C4-2B (cell line): ENCODE measurements around the gene UNC50.

Experiments
- CTCF ChIP-seq: fragments of 450-650 bp; conservative IDR thresholded peaks from 2 replicates; pipeline ENCODE4 v1.5.1; 2017; ENCODE audit warnings: mild to moderate bottlenecking
- ZFX ChIP-seq: fragments of 450-650 bp; IDR thresholded peaks from 2 replicates; pipeline ENCODE4 v1.6.1; 2017

DNA sequence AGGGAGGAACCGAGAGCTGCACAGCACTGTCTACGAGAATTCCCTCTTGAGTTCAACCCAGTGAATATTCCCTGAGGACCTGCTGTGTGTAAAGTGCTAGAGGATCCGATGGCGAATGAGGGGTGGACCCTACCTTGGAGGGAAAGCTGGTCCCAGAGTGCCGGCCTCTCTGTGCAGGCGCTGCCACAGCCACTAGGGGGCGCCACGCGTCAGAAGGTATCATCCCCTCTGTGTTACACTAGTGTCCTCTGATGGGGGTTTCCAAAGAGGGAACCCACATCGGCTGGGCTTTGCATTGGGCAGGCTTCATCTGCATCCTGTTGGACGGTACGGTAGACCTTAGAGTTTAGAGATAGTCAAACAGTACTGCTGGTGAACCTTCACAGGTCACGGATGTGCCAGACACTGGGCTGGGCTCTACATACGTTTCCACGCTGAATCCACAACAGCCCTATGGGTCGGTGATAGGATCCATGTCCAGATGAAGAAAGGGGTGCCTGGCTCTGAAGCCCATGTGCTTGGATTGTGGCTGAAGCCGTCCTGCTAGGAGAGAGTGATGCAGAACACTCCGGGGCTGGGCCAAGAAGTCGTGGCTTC, 39.1 kb upstream of the UNC50 start:
- TF ChIP-seq CTCF (peak; percentile 92), ZFX (no peak)
